ENCODE results near the gene KLB. TPM values are rescaled to one million over a fixed set of nuclear protein-coding genes. Genes with fewer than 3 reads are reported as not detected.

Gene KLB
- total RNA-seq, 2 donors from 2014 or later = 0.09 TPM; not detected in 1

DNA sequence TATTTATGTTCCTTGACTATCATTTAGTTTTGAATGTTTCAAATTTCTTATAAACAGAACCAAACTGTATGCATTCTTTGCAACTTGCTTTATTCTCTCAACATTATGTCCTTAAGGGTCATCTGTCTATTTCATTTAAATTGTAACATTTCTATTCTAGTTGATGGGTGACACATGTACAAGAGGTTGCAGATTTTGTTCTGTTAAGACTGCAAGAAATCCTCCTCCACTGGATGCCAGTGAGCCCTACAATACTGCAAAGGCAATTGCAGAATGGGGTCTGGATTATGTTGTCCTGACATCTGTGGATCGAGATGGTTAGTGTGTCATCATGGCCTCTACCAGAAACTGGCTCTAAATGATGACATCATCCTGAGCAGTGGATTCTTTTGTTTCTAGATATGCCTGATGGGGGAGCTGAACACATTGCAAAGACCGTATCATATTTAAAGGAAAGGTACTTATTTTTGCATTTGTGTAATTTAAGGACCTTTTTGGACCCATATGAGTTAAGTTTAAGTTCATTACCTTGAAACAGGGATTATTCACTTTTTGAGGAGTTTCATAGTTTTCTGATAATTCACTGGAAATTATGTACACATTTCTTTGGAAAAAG, 58.3 kb downstream of the KLB start:
- peaks cover 51% of the 10 kb centered on the region for H3K36me3 ChIP-seq (ENCODE audit: control insufficient read depth, insufficient read depth, low read length)
- H3K9ac ChIP-seq (ENCODE audit: extremely low read depth, low read length, poor library complexity, severe bottlenecking) = no peak overlapping the region
- WGBS, 2 experiments (ENCODE audit: insufficient coverage in 1 of 2, insufficient read length in 1 of 2) = 95 to 96% methylated on average over 2 of the region's 2 CpGs
- Mint-ChIP-seq H3K9me3 (no peaks in the 10 kb centered on the region), H3K4me3 (no peak overlapping the region), H3K36me3 (ENCODE audit: low read depth) (peaks cover 33% of the 10 kb centered on the region), H3K4me1 (peaks cover 2% of the 10 kb centered on the region), H3K27ac (no peak overlapping the region), H3K27me3 (ENCODE audit: insufficient read depth) (no peaks in the 10 kb centered on the region)
- no peaks in the 10 kb centered on the region for H3K9me3 ChIP-seq (ENCODE audit: control insufficient read depth, low read length)
- no peak overlapping the region for H3K4me3 ChIP-seq (ENCODE audit: low read length)
- no peak overlapping the region for H3K27ac ChIP-seq (ENCODE audit: low read depth, low read length)
- H3K4me1 ChIP-seq (ENCODE audit: control insufficient read depth, insufficient read depth, low read length) = no peaks in the 10 kb centered on the region
- TF ChIP-seq, protein P1, sequence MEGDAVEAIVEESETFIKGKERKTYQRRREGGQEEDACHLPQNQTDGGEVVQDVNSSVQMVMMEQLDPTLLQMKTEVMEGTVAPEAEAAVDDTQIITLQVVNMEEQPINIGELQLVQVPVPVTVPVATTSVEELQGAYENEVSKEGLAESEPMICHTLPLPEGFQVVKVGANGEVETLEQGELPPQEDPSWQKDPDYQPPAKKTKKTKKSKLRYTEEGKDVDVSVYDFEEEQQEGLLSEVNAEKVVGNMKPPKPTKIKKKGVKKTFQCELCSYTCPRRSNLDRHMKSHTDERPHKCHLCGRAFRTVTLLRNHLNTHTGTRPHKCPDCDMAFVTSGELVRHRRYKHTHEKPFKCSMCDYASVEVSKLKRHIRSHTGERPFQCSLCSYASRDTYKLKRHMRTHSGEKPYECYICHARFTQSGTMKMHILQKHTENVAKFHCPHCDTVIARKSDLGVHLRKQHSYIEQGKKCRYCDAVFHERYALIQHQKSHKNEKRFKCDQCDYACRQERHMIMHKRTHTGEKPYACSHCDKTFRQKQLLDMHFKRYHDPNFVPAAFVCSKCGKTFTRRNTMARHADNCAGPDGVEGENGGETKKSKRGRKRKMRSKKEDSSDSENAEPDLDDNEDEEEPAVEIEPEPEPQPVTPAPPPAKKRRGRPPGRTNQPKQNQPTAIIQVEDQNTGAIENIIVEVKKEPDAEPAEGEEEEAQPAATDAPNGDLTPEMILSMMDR (conservative IDR thresholded peaks at IDR 0.05) = no peak
- DNase-seq = no peak
- H3K27me3 ChIP-seq (ENCODE audit: control insufficient read depth, insufficient read depth, low read length, poor library complexity, severe bottlenecking) = no peaks in the 10 kb centered on the region

DNA sequence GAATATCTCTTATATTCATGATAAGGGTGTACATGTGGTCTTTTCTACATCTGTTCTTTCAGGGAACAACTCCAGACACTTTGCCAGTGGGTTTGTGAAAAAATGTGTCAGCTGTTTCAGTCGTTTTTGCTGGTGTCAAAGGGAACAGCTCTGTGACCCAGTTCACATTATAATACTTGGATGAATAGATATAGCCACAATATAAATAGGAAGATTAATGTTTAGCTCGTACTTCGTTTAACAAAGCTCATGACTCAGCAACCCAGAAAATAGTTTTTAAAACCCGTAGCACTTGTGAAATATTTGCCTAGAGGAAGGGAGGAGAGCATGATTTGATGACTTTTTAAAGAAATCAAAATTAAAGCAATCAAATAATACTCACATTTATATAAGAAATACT, 60.0 kb downstream of the KLB start:
- Histone ChIP-seq H3K27me3 (ENCODE audit: control insufficient read depth, insufficient read depth, low read length, poor library complexity, severe bottlenecking) (no peaks in the 10 kb centered on the region), H3K36me3 (ENCODE audit: control insufficient read depth, insufficient read depth, low read length) (peaks cover 54% of the 10 kb centered on the region), H3K4me1 (ENCODE audit: control insufficient read depth, insufficient read depth, low read length) (no peaks in the 10 kb centered on the region), H3K9ac (ENCODE audit: extremely low read depth, low read length, poor library complexity, severe bottlenecking) (no peak overlapping the region), H3K4me3 (ENCODE audit: low read length) (no peak overlapping the region), H3K27ac (ENCODE audit: low read depth, low read length) (no peak overlapping the region), H3K9me3 (ENCODE audit: control insufficient read depth, low read length) (no peaks in the 10 kb centered on the region)
- H3K27ac Mint-ChIP-seq = no peak overlapping the region
- peaks cover 2% of the 10 kb centered on the region for H3K4me1 Mint-ChIP-seq
- 92% methylated on average over 4 of the region's 4 CpGs; no CpG with 5 or more reads in 1 of the 2 experiments for WGBS, 2 experiments (ENCODE audit: insufficient coverage in 1 of 2, insufficient read length in 1 of 2)
- DNase-seq = no peak
- TF ChIP-seq, protein P1 (conservative IDR thresholded peaks at IDR 0.05) = no peak
- H3K9me3 Mint-ChIP-seq = no peaks in the 10 kb centered on the region
- peaks cover 34% of the 10 kb centered on the region for H3K36me3 Mint-ChIP-seq (ENCODE audit: low read depth)
- H3K27me3 Mint-ChIP-seq (ENCODE audit: insufficient read depth) = no peaks in the 10 kb centered on the region
- H3K4me3 Mint-ChIP-seq = no peak overlapping the region

DNA sequence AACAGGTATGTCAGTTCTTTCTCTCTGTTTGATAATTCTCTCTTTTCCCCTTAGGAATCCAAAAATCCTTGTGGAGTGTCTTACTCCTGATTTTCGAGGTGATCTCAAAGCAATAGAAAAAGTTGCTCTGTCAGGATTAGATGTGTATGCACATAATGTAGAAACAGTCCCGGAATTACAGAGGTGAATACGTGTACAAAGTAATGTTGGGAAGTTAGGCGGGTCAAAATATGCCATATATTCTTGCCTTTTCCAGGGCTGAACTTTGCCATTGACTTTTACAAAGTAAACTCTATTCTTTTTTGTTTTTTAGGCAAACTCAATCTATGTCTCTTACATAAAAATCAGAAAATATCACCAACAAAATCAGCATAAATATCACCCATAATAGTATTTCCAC, 60.7 kb downstream of the KLB start:
- no peaks in the 10 kb centered on the region for H3K27me3 ChIP-seq (ENCODE audit: control insufficient read depth, insufficient read depth, low read length, poor library complexity, severe bottlenecking)
- TF ChIP-seq, protein P1 (conservative IDR thresholded peaks at IDR 0.05) = no peak
- no peak for DNase-seq
- Mint-ChIP-seq H3K9me3 (no peaks in the 10 kb centered on the region), H3K36me3 (ENCODE audit: low read depth) (peaks cover 37% of the 10 kb centered on the region), H3K27me3 (ENCODE audit: insufficient read depth) (no peaks in the 10 kb centered on the region), H3K27ac (no peak overlapping the region), H3K4me3 (no peak overlapping the region), H3K4me1 (peaks cover 2% of the 10 kb centered on the region)
- H3K4me1 ChIP-seq (ENCODE audit: control insufficient read depth, insufficient read depth, low read length) = no peaks in the 10 kb centered on the region
- no peaks in the 10 kb centered on the region for H3K9me3 ChIP-seq (ENCODE audit: control insufficient read depth, low read length)
- peaks cover 54% of the 10 kb centered on the region for H3K36me3 ChIP-seq (ENCODE audit: control insufficient read depth, insufficient read depth, low read length)
- no peak overlapping the region for H3K27ac ChIP-seq (ENCODE audit: low read depth, low read length)
- 89 to 96% methylated on average over 3 to 4 of the region's 4 CpGs for WGBS, 2 experiments (ENCODE audit: insufficient coverage in 1 of 2, insufficient read length in 1 of 2)
- no peak overlapping the region for H3K9ac ChIP-seq (ENCODE audit: extremely low read depth, low read length, poor library complexity, severe bottlenecking)
- no peak overlapping the region for H3K4me3 ChIP-seq (ENCODE audit: low read length)
